ENCODE results near the gene CCDC134.

The CCDC134 gene

GRCh38 chr22:41782751-41783150, 17.7 kb upstream of the CCDC134 start:
- H3K4me3 ChIP-seq (ENCODE audit: low read depth, low read length), result no peak overlapping the region

DNA sequence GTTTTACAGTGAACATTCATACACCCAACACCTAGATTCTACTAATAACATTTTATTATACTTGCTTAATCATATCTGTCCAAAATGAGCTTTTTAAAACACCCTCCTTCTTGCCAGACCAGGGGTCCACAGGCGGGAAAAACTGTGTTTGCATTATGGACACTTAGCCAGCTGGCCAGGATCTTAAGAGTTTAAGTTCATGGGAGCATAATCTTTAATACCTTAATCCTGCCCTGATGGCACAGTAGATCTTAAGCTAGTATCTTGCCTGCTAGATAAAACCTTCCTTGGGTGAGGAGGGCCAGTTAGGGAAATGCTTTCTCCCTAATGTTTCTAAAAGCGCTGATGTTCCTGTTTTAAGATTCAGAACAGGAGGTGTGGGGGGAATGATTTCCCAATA, 13.1 kb upstream of the CCDC134 start:
- no peak overlapping the region for H3K4me3 ChIP-seq (ENCODE audit: low read depth, low read length)

- no peak overlapping the region for H3K4me3 ChIP-seq (ENCODE audit: low read depth, low read length)
Measured at GRCh38 chr22:41793871-41794270, 6.6 kb upstream of the CCDC134 start.

DNA sequence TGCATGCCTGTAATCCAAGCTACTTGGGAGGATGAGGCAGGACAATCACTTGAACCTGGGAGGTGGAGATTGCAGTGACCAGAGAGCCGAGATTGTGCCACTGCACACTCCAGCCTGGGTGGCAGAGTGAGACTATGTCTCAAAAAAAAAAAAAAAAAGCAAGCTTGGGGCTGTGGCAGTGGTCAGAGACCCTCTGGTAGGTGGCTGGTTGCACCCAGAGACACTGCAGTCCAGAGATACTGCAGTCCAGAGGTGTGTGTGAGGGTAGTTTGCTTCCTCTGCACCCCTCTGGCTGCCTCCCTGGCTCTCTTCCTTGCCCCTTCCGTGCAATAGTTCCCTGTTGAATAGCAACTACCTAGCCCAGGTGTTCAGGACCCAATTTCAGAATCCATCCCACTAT, 1.7 kb upstream of the CCDC134 start:
- no peak overlapping the region for H3K4me3 ChIP-seq (ENCODE audit: low read depth, low read length)

- H3K4me3 ChIP-seq (ENCODE audit: low read depth, low read length), result peak overlapping the region; percentile 78
Measured at GRCh38 chr22:41799486-41800347, 762 bp upstream of the CCDC134 start.

- peak overlapping the region; percentile 78 for H3K4me3 ChIP-seq (ENCODE audit: low read depth, low read length)
Measured at GRCh38 chr22:41801147-41801819, 804 bp downstream of the CCDC134 start.

DNA sequence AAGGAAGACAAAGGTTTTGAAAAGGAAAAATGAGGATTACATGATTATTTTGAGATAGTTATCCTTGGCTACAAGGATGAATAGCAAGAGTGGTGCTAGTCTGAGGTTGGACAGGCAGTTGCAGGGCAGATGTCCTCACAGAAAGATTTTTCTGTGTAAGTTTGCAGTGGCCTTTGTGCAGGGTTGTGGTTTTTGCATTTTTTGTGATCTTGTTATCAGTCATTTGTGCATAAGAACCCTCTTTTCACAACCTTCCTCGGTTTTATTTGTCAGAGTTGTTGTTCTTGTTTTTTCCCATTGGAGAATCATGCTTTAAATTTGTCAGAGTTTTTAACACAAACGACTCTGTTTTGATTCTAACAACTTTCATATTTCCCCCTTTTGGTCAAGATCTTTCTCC, 1.4 kb downstream of the CCDC134 start:
- H3K4me3 ChIP-seq (ENCODE audit: low read depth, low read length), result no peak overlapping the region

- no peak overlapping the region for H3K4me3 ChIP-seq (ENCODE audit: low read depth, low read length)
Measured at GRCh38 chr22:41805639-41806038, 5.2 kb downstream of the CCDC134 start.

GRCh38 chr22:41808400-41808799, 7.9 kb downstream of the CCDC134 start:
- no peak overlapping the region for H3K4me3 ChIP-seq (ENCODE audit: low read depth, low read length)

- H3K4me3 ChIP-seq (ENCODE audit: low read depth, low read length), result no peak overlapping the region
Measured at GRCh38 chr22:41810022-41810421, 9.5 kb downstream of the CCDC134 start.

GRCh38 chr22:41812805-41813545, 12.5 kb downstream of the CCDC134 start:
- no peak overlapping the region for H3K4me3 ChIP-seq (ENCODE audit: low read depth, low read length)

- no peak overlapping the region for H3K4me3 ChIP-seq (ENCODE audit: low read depth, low read length)
Measured at GRCh38 chr22:41813726-41814410, 13.4 kb downstream of the CCDC134 start.

DNA sequence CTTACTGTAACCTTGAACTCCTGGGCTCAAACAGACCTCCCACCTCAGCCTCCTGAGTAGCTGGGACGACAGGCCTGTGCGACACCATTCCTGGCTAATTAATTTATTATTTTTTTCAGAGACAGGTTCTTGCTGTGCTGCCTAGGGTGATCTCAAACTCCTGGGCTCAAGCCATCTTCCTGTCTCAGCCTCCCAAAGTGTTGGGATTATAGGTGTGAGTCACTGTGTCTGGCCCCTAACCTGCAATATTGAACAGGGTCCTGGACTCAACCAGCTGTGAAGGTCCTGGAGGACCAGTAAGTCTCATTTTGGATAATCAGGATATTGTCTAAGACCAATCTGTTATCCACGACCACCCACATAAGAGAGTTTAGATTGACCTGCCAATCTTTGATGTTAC, 15.2 kb downstream of the CCDC134 start:
- no peak overlapping the region for H3K4me3 ChIP-seq (ENCODE audit: low read depth, low read length)

DNA sequence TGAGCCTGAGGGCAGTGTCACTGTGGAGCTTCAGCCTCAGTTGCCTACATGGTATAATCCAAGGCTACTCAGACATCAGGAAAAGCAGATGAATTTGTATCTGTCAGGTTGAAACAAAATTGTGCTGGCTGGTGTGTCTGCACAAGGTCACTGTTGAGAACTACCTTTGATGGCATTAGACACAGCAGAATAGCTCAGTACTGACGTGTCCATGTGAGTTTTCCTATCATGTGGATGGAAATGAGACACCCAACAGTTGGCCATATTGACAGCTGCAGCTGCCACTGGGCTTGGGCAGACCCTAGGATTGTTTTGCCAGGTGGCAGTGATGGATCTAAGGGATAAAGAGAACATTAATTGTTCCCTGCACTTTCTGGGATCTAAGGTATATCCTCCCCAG, 15.8 kb downstream of the CCDC134 start:
- H3K4me3 ChIP-seq (ENCODE audit: low read depth, low read length), result no peak overlapping the region

DNA sequence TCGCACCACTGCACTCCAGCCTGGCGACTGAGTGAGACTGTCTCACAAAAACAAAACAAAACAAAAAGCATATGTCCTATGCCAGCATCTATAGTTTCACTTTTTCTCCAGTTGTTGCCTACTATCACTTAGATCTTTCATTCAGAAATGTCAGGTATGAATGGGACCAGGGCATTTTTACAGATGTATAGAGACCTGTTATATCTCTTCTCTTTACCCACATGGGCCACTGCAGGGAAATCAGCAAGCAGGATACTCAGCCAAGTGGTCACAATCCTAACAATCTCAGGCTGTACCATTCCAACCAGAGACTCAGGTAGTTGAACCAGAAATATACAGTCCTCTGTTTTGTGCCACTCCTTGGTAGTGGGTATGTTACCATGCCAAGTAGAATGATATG, 16.4 kb downstream of the CCDC134 start:
- H3K4me3 ChIP-seq (ENCODE audit: low read depth, low read length), result no peak overlapping the region

- no peak overlapping the region for H3K4me3 ChIP-seq (ENCODE audit: low read depth, low read length)
Measured at GRCh38 chr22:41818011-41818410, 17.5 kb downstream of the CCDC134 start.

GRCh38 chr22:41818596-41818995, 18.1 kb downstream of the CCDC134 start:
- no peak overlapping the region for H3K4me3 ChIP-seq (ENCODE audit: low read depth, low read length)

DNA sequence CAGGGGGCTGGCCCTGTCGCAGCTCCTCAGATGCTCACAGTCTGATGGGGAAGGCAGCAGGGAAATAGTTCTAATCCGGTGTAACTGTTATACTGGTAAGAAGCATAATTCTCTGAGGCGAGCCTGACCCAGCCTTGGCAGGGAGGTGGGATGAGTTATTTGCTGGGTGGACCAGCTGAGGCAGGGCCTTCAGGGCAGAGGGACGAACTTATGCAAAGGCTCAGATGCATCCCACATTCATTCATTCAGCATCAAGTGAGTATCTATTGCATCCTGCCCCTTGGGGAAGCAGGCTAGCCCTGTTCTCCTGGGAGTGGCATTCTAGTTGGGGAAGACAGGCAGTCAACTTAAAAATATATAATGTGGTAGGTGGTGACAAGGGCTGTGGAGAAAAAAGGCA, 18.8 kb downstream of the CCDC134 start:
- no peak overlapping the region for H3K4me3 ChIP-seq (ENCODE audit: low read depth, low read length)

DNA sequence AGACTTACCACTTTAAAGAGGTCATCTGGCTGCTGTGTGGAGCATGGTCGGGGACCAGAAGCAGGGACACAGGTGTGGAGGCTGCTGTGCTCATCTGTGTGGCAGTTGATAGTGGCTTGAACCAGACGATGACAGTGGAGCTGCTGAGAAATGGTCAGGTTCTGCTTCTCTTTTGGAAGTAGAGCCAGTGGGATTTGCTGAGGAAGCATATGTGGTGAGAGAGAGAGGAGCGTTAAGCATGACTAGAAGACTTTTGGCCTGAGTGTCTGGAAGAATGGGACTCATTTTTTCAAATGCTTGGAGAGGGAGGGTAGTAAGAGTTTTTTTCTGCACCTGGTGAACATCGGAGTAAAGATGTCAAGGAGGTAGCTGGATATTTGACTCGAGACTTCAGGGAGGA, 20.0 kb downstream of the CCDC134 start:
- no peak overlapping the region for H3K4me3 ChIP-seq (ENCODE audit: low read depth, low read length)

- no peak overlapping the region for H3K4me3 ChIP-seq (ENCODE audit: low read depth, low read length)
Measured at GRCh38 chr22:41821471-41822316, 21.2 kb downstream of the CCDC134 start.
